NCI-H82 treated with DMSO at 0.1 percent for 48 hours (cell line): ENCODE data around the gene DPEP2.
"Not testable (repeated sequence)": the region's sequence is repeated elsewhere in the genome, so short reads cannot be mapped to it uniquely, and the experiment has no call there.

Experiments
- DNase-seq: peaks from one replicate; lab custom pipeline; 2025; ENCODE audit not compliant: unreplicated experiment; lab: John Stamatoyannopoulos, UW

DPEP2 gene

GRCh38 chr16:67977005-67977404 is 22.3 kb downstream of the DPEP2 start:
- no peak for DNase-seq

- no peak for DNase-seq
These were observed 23.1 kb downstream of the DPEP2 start for GRCh38 chr16:67976205-67976604.

- DNase-seq, result no peak
These were observed 23.8 kb downstream of the DPEP2 start for GRCh38 chr16:67975321-67976105.

DNA sequence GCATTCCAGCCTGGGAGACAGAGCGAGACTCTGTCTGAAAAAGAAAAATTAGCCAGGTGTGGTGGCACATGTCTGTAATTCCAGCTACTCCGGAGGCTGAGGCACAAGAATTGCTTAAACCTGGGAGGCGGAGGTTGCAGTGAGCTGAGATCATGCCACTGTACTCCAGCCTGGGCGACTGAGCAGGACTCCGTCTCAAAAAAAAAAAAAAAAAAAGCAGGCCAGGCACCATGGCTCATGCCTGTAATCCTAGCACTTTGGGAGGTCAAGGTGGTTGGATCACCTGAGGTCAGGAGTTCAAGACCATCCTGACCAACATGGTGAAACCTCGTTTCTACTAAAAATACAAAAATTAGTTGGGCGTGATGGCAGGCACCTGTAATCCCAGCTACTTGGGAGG is 27.0 kb downstream of the DPEP2 start:
- DNase-seq, result not testable (repeated sequence)

GRCh38 chr16:67971111-67971510 is 28.2 kb downstream of the DPEP2 start:
- no peak for DNase-seq

DNA sequence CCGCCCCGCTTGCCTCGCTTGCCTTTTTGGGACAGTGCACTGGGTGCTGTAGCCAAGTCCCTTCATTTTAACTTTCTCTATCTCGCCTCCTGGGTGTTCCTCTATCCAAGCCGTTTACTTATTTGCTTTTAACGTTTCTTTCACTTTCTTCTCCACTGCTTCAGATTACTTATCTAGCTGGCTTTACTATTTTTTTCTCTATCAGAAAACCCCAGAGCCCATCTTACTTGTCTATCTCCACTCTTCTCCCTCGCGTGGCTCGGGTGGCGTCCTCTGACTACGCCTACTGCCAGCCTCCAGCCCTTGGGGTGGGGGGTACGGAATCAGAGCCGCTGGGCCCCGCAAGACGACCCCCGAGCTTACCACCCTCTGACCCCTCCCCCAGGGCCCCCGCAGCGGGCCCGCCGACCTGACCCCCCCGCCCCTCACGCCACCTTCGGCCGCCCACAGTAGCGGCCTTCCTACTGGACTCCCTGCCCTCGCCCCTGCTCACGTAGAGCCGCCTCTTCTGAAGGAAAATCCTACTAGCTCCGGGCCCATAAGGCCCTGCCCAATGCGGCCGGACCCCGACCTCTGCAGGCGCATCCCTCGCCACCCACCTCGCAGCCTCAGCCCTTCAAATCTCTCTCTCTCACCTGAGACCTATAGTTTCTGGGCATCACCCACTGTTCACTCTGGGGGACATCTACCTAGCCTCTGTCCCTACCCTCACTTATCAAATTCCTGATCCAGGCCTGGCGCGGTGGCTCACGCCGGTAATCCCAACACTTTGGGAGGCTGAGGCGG is 29.8 kb downstream of the DPEP2 start:
- DNase-seq, result no peak

DNA sequence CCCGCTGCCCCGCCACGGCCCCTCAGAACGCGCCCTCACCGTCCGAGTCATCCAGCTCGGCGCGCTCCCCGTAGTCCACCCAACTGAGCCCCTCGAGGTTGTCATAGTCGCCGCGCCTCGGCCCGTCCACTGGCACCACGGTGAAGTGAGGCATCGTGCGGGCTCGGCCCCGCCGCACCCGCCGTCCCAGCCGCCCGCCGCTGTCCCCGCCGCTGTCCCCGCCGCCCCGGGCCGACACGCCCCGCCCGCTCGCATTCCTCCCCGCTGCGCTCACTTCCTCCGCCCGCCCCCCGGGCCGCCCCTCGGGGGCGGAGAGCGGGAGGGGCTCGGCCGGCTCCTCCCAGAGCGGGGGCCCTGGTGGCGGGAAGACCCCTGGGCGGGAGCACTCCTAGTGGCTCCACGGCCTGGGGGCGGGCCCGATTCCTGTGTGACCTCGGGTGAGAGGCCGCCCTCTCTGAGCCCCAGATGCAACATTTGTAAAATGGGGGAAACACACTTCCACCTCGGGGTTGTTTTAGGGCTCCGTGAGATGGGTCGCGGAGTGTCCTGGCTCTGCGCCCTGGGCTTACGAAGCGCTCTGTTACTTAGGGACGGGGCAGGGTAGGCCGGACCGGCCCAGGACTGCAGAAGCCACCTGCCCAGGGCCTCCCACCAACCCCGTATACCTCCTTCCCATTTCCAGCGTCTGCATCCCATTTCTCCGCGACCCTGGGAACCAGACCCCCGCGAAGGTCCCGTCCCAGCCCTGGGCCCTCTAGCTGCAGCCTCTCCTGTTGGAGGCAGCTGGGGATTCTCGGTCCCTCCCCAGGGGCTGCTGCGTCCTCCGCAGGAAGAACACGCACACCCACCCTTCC is 30.7 kb downstream of the DPEP2 start, which contains the start of gene SLC12A4:
TSS of gene SLC12A4 (minus strand) at position 238 of the 854 bp plus-strand sequence. CDS start at position 154, 84 bp downstream.
- peak; percentile 3 for DNase-seq

GRCh38 chr16:67967958-67968399 is 31.3 kb downstream of the DPEP2 start:
- no peak for DNase-seq

- DNase-seq, result peak; percentile 10
These were observed 31.9 kb downstream of the DPEP2 start for GRCh38 chr16:67967183-67967957.

DNA sequence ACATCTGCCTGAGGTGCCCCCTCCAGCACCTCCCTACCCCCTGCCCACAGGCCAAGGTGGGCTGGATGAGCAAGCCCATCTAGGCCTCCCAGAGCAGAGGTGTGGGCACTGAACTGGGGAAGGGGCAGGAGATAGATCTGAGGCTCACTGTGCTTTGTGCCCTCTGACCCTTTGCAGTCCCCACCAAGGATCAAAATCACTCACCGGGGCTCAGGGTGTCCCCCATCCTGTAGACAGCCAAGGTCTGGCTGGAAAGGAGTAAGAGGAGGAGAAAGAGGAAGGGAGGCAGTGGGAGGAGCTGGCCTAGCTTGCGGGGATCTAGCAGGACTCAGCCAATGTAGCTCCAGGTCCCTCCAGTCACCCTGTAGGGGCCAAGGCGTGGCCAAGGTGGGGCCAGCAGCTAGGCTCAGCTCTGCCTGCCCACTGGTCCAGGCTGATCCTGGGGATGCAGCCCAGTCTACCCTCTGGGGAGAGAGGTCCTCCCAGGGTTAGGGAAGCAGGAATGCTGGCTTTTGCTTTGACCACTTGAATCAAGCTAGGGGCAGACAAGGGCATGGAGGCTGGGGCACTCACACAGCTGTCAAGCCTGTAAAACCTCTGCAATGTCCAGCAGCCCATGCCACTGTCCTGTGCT is 32.6 kb downstream of the DPEP2 start:
- no peak for DNase-seq

DNA sequence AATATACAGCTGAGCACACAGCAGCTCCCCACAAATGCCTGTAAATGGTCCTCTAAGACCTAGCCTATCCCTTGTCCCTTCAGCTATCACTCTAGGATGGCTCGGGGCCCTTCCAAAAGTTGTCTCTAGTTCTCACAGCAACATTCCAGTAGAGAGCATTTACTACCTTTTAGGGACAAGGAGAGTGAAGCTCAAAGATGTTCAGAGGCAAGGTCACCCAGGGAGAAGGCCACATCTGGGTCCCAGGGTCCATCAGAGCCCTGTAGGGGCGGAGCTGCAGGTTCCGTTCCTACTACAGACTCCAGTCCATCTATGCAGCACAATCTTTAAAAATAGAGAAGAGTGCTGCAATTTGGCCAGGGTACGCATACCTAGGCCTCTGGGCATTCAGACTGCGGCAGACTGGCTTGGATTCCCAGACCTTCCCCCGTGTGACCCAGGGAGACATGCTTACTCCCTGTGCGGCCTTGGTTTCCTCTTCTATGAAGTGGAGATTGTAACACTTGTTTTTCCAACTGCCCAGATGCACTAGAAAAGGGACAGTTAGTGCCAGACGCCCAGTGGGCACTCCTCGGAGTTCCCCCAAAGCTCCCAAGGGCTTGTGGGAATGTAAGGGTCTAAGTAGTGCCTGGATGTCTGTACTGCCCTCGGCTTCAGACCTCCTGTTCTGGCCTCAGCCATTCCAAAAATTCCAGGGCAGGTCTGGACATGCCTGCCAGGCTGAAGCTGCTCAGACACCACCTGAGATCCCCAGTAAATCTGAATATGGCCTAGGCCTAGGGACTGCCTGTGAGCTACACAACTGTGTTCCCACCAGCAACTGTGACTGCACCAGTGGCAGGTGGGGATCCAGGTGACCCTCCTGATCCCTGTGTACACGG is 33.4 kb downstream of the DPEP2 start:
- no peak for DNase-seq

GRCh38 chr16:67964477-67965131 is 34.7 kb downstream of the DPEP2 start:
- DNase-seq, result no peak

- DNase-seq, result no peak
These were observed 35.5 kb downstream of the DPEP2 start for GRCh38 chr16:67963662-67964321.

DNA sequence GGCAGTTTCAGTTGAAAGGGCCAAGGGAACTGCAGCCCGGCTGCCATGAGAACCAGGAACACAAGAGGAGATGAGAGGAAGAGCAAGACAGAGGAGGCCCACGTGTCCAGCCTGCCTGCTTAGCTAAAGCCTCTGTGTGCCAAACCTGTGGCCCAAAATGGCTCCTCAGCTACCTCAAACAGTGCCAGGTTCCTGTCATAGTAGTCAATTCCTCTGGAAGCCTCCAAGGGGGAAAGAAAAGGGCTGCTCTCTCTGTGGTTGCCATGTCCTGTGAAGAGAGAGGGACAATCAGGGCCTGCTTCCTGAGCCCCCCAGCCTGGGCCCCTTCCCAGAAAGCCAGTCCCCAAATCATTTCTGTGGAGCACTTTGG is 36.0 kb downstream of the DPEP2 start:
- no peak for DNase-seq

DNA sequence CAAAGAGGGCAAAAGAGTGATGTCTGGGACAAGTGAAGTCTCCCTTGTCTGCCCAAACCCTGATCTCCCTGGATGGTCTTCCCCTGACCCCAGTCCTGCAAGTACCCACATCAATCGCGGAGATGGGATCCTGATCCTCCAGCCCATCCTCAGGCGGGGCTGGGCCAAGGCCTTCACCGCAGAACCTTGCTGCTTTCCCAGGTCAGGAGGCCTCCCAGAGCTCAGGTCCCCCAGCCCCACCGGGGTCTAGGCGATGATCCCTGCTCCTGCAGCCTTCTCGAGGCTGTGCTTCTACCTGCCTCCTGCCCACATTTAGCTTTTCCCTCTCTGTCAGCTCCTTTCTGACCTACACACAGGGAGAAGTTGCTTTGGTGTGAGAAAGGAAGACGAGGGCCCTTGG is 37.1 kb downstream of the DPEP2 start:
- no peak for DNase-seq

GRCh38 chr16:67961551-67961957 is 37.7 kb downstream of the DPEP2 start:
- DNase-seq, result no peak

- DNase-seq, result no peak
These were observed 39.6 kb downstream of the DPEP2 start for GRCh38 chr16:67959536-67960329.
